Lower leg skin (tissue), 4 donors: ENCODE results near the gene LSM2. TPM values are rescaled to one million over a fixed set of nuclear protein-coding genes. Genes with fewer than 3 reads are reported as not detected.

ENCODE experiments used
- DNase-seq, 2 donors: peaks; one replicate each; pipeline ENCODE4 v3.0.0-alpha.2; 2019; ENCODE audit warnings: low spot score in 2 of 2
- H3K4me3 ChIP-seq: fragments of 200-600 bp; sonication (generic); 2 replicates; pipeline ENCODE4 v1.5.1; 2017; ENCODE audit warnings: mild to moderate bottlenecking, low read depth; ENCODE audit not compliant: poor library complexity, severe bottlenecking
- CTCF ChIP-seq, 3 donors: fragments of 450-650 bp; IDR thresholded peaks; one replicate each; pipeline ENCODE4 v1.5.1; 2016; ENCODE audit warnings: antibody characterized with exemption in 3 of 3, mild to moderate bottlenecking in 3 of 3, moderate library complexity in 2 of 3
- POLR2A ChIP-seq, 2 donors: fragments of 450-650 bp; IDR thresholded peaks; one replicate each; pipeline ENCODE4 v1.6.1; 2016 to 2017; ENCODE audit warnings: antibody characterized with exemption in 2 of 2, mild to moderate bottlenecking in 1 of 2, moderate library complexity in 1 of 2
- WGBS, 2 donors: methylation state at CpG; one replicate each; pipeline ENCODE4 v1.1.5; 2018; 5-methylcytosine and 5-hydroxymethylcytosine counted together
- intact Hi-C: fragments of 100-400 bp; cut with DNase I; formaldehyde crosslinking; loops from one replicate; pipeline ENCODE4 v1.15.0; 2023; ENCODE audit warnings: low total_unique reads
- total RNA-seq, 4 donors: library from RNA; depleted of rRNA; stranded (reverse); fragments of >200 nt; gene quantifications; one replicate each; pipeline ENCODE4 v1.1.0, GENCODE V29; 2016

Gene LSM2
- total RNA-seq, 4 donors from 2014 or later: 24.7 to 34.5 (median 28.7) TPM

GRCh38 chr6:31768363-31769257, 38.2 kb downstream of the LSM2 start:
- WGBS, 2 donors: 89 to 91% methylated on average over 18 of the region's 18 CpGs
- H3K4me3 ChIP-seq: no peak overlapping the region
- no peak for DNase-seq
- TF ChIP-seq CTCF (IDR thresholded peaks at IDR 0.05) (no peak), POLR2A (IDR thresholded peaks at IDR 0.05) (no peak)
- intact Hi-C loops: loop anchor here (5.0 kb wide), 2 partner anchors 81 to 1454 kb away; no protein-coding TSS in a partner anchor

GRCh38 chr6:31767096-31767645, 39.6 kb downstream of the LSM2 start:
- intact Hi-C loops: loop anchor here (5.0 kb wide), 2 partner anchors 80 to 1455 kb away; no protein-coding TSS in a partner anchor
- 77 to 85% methylated on average over 6 of the region's 6 CpGs for WGBS, 2 donors

GRCh38 chr6:31765910-31766794, 40.6 kb downstream of the LSM2 start:
- no peak for DNase-seq
- intact Hi-C loops: loop anchor here (5.0 kb wide), 2 partner anchors 79 to 1456 kb away; no protein-coding TSS in a partner anchor
- TF ChIP-seq POLR2A (IDR thresholded peaks at IDR 0.05) (no peak), CTCF (IDR thresholded peaks at IDR 0.05) (no peak)
- 64 to 68% methylated on average over 39 to 42 of the region's 42 CpGs for WGBS, 2 donors
- H3K4me3 ChIP-seq: no peak overlapping the region

More at GRCh38 chr6:31767096-31767645, 39.6 kb downstream of the LSM2 start:
- DNase-seq: no peak
- no peak overlapping the region for H3K4me3 ChIP-seq
- TF ChIP-seq POLR2A (IDR thresholded peaks at IDR 0.05): no peak
- no peak for TF ChIP-seq CTCF (IDR thresholded peaks at IDR 0.05)

GRCh38 chr6:31765559-31765909, 41.2 kb downstream of the LSM2 start:
- no peak overlapping the region for H3K4me3 ChIP-seq
- TF ChIP-seq POLR2A (IDR thresholded peaks at IDR 0.05) (no peak), CTCF (IDR thresholded peaks at IDR 0.05) (no peak)
- intact Hi-C loops: loop anchor here (5.0 kb wide), 2 partner anchors 78 to 1457 kb away; no protein-coding TSS in a partner anchor
- 86 to 90% methylated on average over 9 of the region's 9 CpGs for WGBS, 2 donors
- DNase-seq: no peak

- intact Hi-C loops: no loop called here
- no peak for DNase-seq
- H3K4me3 ChIP-seq: no peak overlapping the region
- WGBS, 2 donors: 67 to 74% methylated on average over 4 of the region's 4 CpGs
- TF ChIP-seq POLR2A (IDR thresholded peaks at IDR 0.05) (no peak), CTCF (IDR thresholded peaks at IDR 0.05) (no peak)
These were observed 42.6 kb downstream of the LSM2 start for GRCh38 chr6:31764198-31764597.
